Measurements from ENCODE around the gene HES2.

The HES2 gene

DNA sequence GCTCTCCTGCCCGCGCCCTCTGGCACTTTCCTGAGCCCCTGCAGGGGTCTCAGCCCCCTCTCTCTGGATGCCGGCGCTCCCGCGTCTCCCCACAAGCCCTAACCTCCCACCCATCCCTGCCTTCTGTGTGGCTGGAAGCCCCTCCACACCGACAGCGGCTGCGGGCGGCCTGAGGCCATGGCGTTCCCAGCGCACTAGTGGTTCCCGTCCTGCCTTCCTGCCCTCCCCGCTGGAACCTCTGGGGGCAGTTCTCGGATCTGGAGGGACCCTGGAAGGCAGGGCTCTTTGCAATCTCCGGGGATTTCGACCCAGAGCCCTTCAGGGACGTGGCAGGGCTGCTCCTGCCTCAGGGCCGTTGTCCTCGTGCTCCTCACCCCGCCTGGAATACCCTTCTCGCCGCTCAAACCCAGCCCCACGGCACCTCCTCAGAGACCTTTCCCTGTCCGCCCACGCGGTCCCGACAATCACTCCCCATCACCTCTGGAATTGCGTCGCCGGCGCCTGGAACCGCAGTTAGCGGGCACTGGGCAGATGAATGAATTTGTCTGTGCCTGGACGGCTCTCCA, 4.4 kb upstream of the HES2 start:
- Histone ChIP-seq H3K4me1 (ENCODE audit: control insufficient read depth in 1 of 2, insufficient read depth in 1 of 2, low read depth in 1 of 2, low read length in 1 of 2) (peaks cover 0 to 5% of the 10 kb centered on the region in 2 experiments), H3K4me3 (ENCODE audit: low read depth in 1 of 2, low read length in 1 of 2) (no peak overlapping the region), H3K36me3 (no peaks in the 10 kb centered on the region), H3K27ac (no peak overlapping the region), H3K27me3 (peaks cover 100% of the 10 kb centered on the region), H3K9me3 (no peaks in the 10 kb centered on the region)
- TF ChIP-seq, protein P1, sequence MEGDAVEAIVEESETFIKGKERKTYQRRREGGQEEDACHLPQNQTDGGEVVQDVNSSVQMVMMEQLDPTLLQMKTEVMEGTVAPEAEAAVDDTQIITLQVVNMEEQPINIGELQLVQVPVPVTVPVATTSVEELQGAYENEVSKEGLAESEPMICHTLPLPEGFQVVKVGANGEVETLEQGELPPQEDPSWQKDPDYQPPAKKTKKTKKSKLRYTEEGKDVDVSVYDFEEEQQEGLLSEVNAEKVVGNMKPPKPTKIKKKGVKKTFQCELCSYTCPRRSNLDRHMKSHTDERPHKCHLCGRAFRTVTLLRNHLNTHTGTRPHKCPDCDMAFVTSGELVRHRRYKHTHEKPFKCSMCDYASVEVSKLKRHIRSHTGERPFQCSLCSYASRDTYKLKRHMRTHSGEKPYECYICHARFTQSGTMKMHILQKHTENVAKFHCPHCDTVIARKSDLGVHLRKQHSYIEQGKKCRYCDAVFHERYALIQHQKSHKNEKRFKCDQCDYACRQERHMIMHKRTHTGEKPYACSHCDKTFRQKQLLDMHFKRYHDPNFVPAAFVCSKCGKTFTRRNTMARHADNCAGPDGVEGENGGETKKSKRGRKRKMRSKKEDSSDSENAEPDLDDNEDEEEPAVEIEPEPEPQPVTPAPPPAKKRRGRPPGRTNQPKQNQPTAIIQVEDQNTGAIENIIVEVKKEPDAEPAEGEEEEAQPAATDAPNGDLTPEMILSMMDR (IDR thresholded peaks at IDR 0.05): no peak

DNA sequence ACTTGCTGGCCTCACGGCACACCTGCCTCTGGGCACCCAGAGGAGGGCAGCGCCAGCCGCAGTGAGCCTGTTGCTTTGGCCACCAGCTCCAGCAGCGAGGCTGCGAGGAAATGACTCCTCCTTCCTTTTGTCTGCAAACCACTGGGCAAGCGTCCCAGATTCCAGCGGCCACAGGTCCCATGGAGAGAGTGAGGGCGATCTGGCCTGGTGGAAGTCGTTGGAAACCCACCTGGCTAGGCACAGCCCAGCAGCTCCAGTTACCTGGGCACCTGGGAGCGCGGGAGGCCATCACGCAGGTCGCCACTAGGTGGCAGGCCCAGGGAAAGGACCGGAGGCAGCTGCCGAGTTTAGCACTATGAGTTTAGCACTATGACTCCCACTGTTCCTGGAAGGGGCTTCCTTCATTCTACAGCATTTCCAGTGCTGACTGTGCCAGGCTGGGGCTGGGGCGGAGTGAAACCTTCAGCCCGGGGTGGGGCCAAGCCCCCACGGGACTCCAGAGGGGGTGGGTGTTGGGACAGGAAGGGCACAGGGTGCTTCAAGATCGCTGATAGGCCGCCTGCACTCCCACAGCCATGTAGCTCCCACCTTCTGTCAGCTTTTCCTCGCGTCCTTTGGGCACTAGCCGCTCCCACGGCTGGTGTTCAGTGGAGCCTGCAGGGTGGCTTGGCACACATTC, 3.7 kb upstream of the HES2 start:
- peaks cover 0 to 5% of the 10 kb centered on the region in 2 experiments for H3K4me1 ChIP-seq (ENCODE audit: control insufficient read depth in 1 of 2, insufficient read depth in 1 of 2, low read depth in 1 of 2, low read length in 1 of 2)
- no peaks in the 10 kb centered on the region for H3K9me3 ChIP-seq
- peaks cover 100% of the 10 kb centered on the region for H3K27me3 ChIP-seq
- no peaks in the 10 kb centered on the region for H3K36me3 ChIP-seq
- H3K4me3 ChIP-seq (ENCODE audit: low read depth in 1 of 2, low read length in 1 of 2): no peak overlapping the region
- H3K27ac ChIP-seq: no peak overlapping the region
- TF ChIP-seq, protein P1 (IDR thresholded peaks at IDR 0.05): no peak

DNA sequence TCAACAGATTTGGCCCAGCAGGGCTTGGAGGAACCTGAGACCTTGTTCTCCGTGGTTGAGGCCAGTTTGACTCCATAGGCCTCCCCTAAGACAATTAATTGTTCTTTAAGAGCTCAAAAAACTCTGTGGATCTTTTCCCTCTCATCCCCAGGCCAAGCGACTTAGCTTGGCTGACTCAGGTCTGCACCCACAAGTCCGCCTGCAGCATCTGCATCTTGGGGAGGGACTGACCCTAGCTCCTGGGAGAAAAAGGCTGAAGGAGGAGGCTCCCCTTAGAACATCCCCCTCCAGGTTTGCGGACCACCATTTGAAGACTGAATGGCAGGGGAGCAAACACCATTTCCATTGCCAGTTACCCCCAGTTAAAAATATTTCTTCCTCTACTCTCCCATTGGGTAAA, 1.5 kb upstream of the HES2 start:
- no peak overlapping the region for H3K4me3 ChIP-seq (ENCODE audit: low read depth in 1 of 2, low read length in 1 of 2)
- peaks cover 0 to 5% of the 10 kb centered on the region in 2 experiments for H3K4me1 ChIP-seq (ENCODE audit: control insufficient read depth in 1 of 2, insufficient read depth in 1 of 2, low read depth in 1 of 2, low read length in 1 of 2)
- H3K27me3 ChIP-seq: peaks cover 100% of the 10 kb centered on the region
- TF ChIP-seq, protein P1 (IDR thresholded peaks at IDR 0.05): no peak
- H3K9me3 ChIP-seq: no peaks in the 10 kb centered on the region
- H3K36me3 ChIP-seq: no peaks in the 10 kb centered on the region
- H3K27ac ChIP-seq: no peak overlapping the region

DNA sequence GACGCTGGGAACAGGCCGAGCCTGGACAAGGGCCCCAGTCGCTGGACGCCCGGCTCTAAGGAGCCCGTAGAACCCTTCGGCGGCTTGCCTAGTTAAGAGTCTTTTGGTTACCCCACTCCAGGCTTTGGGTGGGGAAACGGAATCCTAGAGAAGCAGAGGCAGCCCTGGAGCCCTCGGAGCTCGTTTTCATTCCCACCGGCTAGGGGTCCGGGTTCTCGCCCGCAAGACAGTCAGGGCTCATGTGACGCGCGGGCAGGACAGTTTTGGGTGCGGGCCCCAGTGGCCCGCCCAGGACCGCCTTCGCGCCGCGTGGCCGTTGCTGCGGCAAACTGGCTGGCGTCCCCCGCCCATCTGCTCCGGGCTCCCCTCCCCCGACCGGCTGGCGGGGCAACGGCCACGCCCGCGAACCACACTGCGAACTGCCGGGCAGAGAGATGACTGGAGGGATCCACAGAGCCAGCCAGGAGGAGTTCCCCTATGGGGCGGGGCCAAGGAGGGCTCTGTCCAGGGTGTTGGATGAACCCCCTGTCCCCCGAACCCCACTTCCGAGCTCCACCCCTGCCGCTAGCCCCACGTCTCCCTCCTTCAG, 829 bp upstream of the HES2 start:
- TF ChIP-seq, protein P1 (IDR thresholded peaks at IDR 0.05): no peak
- no peak overlapping the region for H3K27ac ChIP-seq
- no peaks in the 10 kb centered on the region for H3K36me3 ChIP-seq
- no peaks in the 10 kb centered on the region for H3K9me3 ChIP-seq
- no peak overlapping the region for H3K4me3 ChIP-seq (ENCODE audit: low read depth in 1 of 2, low read length in 1 of 2)
- peaks cover 100% of the 10 kb centered on the region for H3K27me3 ChIP-seq
- peaks cover 0 to 5% of the 10 kb centered on the region in 2 experiments for H3K4me1 ChIP-seq (ENCODE audit: control insufficient read depth in 1 of 2, insufficient read depth in 1 of 2, low read depth in 1 of 2, low read length in 1 of 2)

DNA sequence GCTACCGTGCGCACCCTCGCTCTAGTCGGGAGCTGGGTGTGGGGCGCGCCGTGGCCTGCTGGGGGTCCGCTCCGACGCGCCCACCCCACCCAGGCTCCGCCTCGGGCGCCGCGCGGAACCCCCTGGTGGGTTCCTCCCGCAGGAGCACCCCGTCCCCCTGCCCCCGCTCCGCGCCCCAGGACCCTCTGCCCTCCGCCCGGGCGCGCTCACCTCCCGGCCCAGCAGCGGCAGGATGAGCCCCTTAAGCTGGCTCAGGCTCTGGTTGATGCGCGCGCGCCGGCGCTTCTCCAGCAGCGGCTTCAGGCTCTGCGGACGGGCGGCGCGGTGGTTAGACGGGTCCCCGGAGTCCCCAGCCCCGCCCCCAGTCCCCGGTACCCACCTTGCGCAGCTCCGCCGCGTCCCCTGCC, 319 bp downstream of the HES2 start:
- H3K9me3 ChIP-seq: no peaks in the 10 kb centered on the region
- no peaks in the 10 kb centered on the region for H3K4me1 ChIP-seq (ENCODE audit: control insufficient read depth in 1 of 2, insufficient read depth in 1 of 2, low read depth in 1 of 2, low read length in 1 of 2)
- TF ChIP-seq, protein P1 (IDR thresholded peaks at IDR 0.05): no peak
- H3K4me3 ChIP-seq (ENCODE audit: low read depth in 1 of 2, low read length in 1 of 2): no peak overlapping the region
- no peaks in the 10 kb centered on the region for H3K36me3 ChIP-seq
- no peak overlapping the region for H3K27ac ChIP-seq
- H3K27me3 ChIP-seq: peaks cover 100% of the 10 kb centered on the region
